Spinal cord (tissue), 10 donors: Measurements from ENCODE around the gene PDE1C. TPM values are rescaled to one million over a fixed set of nuclear protein-coding genes. Genes with fewer than 3 reads are reported as not detected.
A peak's percentile ranks its signal among the peaks of the same experiment; 100 is the strongest.

ENCODE experiments used
- DNase-seq, 6 donors: peaks; one replicate each; pipeline versions ENCODE4 v3.0.0 to v3.0.0-alpha.2; 2013 to 2015; ENCODE audit warnings: low spot score in 6 of 6, low read depth in 4 of 6
- H3K27ac ChIP-seq: one replicate; pipeline ENCODE4 v1.5.1; 2013; ENCODE audit warnings: low read depth, low read length, control low read depth
- H3K27me3 ChIP-seq: one replicate; pipeline ENCODE4 v1.6.1; 2013; ENCODE audit warnings: low read length; ENCODE audit not compliant: control insufficient read depth, insufficient read depth
- H3K36me3 ChIP-seq: one replicate; pipeline ENCODE4 v1.6.1; 2013; ENCODE audit warnings: low read length; ENCODE audit not compliant: control insufficient read depth, insufficient read depth
- H3K4me1 ChIP-seq: one replicate; pipeline ENCODE4 v1.6.1; 2013; ENCODE audit warnings: low read length; ENCODE audit not compliant: control insufficient read depth, insufficient read depth
- H3K4me3 ChIP-seq: one replicate; pipeline ENCODE4 v1.5.1; 2013; ENCODE audit warnings: low read depth, low read length, control low read depth
- H3K9me3 ChIP-seq: one replicate; pipeline ENCODE4 v1.6.1; 2013; ENCODE audit warnings: low read length; ENCODE audit not compliant: control insufficient read depth, insufficient read depth
- WGBS: methylation state at CpG from one replicate; pipeline ENCODE4 v1.1.5; 2013; ENCODE audit warnings: missing lambda C conversion rate; ENCODE audit not compliant: insufficient coverage; 5-methylcytosine and 5-hydroxymethylcytosine counted together
- polyA plus RNA-seq, 2 donors: library from polyadenylated mRNA; unstranded; fragments of 120-200 nt; gene quantifications; one replicate each; pipeline ENCODE4 v1.2.1, GENCODE V29; 2013; ENCODE audit not compliant: insufficient read length in 2 of 2
- total RNA-seq, 2 donors: library from RNA; depleted of rRNA in 1 of 2; stranded (reverse); fragments of 120-200 nt in 1 of 2; fragments of >200 nt in 1 of 2; gene quantifications; one replicate each; pipeline versions ENCODE4 v1.2.3 to v1.2.4, GENCODE V29; 2013 to 2014
- donor health status: healthy.

PDE1C gene
- total and polyA plus RNA-seq, 4 donors: 10.6 to 24.0 (median 13.8) TPM

GRCh38 chr7:31741852-31742251 is 328.4 kb downstream of the PDE1C start:
- no peak for DNase-seq
- Histone ChIP-seq H3K4me3 (no peak overlapping the region), H3K27ac (no peak overlapping the region), H3K4me1 (no peaks in the 10 kb centered on the region), H3K9me3 (no peaks in the 10 kb centered on the region), H3K27me3 (peaks cover 6% of the 10 kb centered on the region), H3K36me3 (no peaks in the 10 kb centered on the region)
- WGBS: 70% methylated on average over 4 of the region's 4 CpGs

- Histone ChIP-seq H3K27ac (no peak overlapping the region), H3K9me3 (no peaks in the 10 kb centered on the region), H3K4me1 (no peaks in the 10 kb centered on the region), H3K36me3 (no peaks in the 10 kb centered on the region), H3K27me3 (no peaks in the 10 kb centered on the region), H3K4me3 (no peak overlapping the region)
- 27% methylated on average over 5 of the region's 11 CpGs for WGBS
- DNase-seq: peak; percentile 72 to 97 (median 88)
Observed at GRCh38 chr7:31735991-31736982, 333.9 kb downstream of the PDE1C start.

GRCh38 chr7:31734456-31734855 is 335.8 kb downstream of the PDE1C start:
- Histone ChIP-seq H3K27me3 (no peaks in the 10 kb centered on the region), H3K36me3 (no peaks in the 10 kb centered on the region), H3K27ac (no peak overlapping the region), H3K4me3 (no peak overlapping the region), H3K9me3 (no peaks in the 10 kb centered on the region), H3K4me1 (no peaks in the 10 kb centered on the region)
- 70% methylated on average over 4 of the region's 5 CpGs for WGBS
- DNase-seq: peak in 1 of 6 donors; percentile 2

- Histone ChIP-seq H3K4me3 (no peak overlapping the region), H3K27me3 (no peaks in the 10 kb centered on the region), H3K9me3 (no peaks in the 10 kb centered on the region), H3K36me3 (no peaks in the 10 kb centered on the region), H3K27ac (no peak overlapping the region), H3K4me1 (no peaks in the 10 kb centered on the region)
- DNase-seq: no peak
- WGBS: 83% methylated on average over 1 of the region's 3 CpGs
Observed at GRCh38 chr7:31729195-31729804, 340.9 kb downstream of the PDE1C start.

GRCh38 chr7:31724696-31725095 is 345.5 kb downstream of the PDE1C start:
- no peaks in the 10 kb centered on the region for H3K9me3 ChIP-seq
- no peak for DNase-seq
- no peaks in the 10 kb centered on the region for H3K36me3 ChIP-seq
- H3K4me1 ChIP-seq: peaks cover 5% of the 10 kb centered on the region
- no peak overlapping the region for H3K27ac ChIP-seq
- H3K27me3 ChIP-seq: no peaks in the 10 kb centered on the region
- WGBS: 67% methylated on average over 1 of the region's 3 CpGs
- H3K4me3 ChIP-seq: no peak overlapping the region

- H3K9me3 ChIP-seq: no peaks in the 10 kb centered on the region
- H3K4me3 ChIP-seq: no peak overlapping the region
- H3K27ac ChIP-seq: no peak overlapping the region
- WGBS: 60% methylated on average over 1 of the region's 8 CpGs
- peaks cover 5% of the 10 kb centered on the region for H3K4me1 ChIP-seq
- H3K27me3 ChIP-seq: no peaks in the 10 kb centered on the region
- H3K36me3 ChIP-seq: no peaks in the 10 kb centered on the region
- peak in 2 of 6 donors; percentile 23 to 89 for DNase-seq
Observed at GRCh38 chr7:31720366-31720765, 349.8 kb downstream of the PDE1C start.

- H3K4me1 ChIP-seq: peaks cover 5% of the 10 kb centered on the region
- H3K27me3 ChIP-seq: no peaks in the 10 kb centered on the region
- no peaks in the 10 kb centered on the region for H3K36me3 ChIP-seq
- H3K9me3 ChIP-seq: no peaks in the 10 kb centered on the region
- no peak overlapping the region for H3K27ac ChIP-seq
- no CpG with 5 or more reads among the region's 1 CpG for WGBS
- DNase-seq: no peak
- H3K4me3 ChIP-seq: no peak overlapping the region
Observed at GRCh38 chr7:31716355-31716754, 353.9 kb downstream of the PDE1C start.

- no peaks in the 10 kb centered on the region for H3K36me3 ChIP-seq
- no CpG with 5 or more reads among the region's 1 CpG for WGBS
Observed at GRCh38 chr7:31710171-31710570, 360.0 kb downstream of the PDE1C start.

GRCh38 chr7:31707089-31707488 is 363.1 kb downstream of the PDE1C start:
- H3K27me3 ChIP-seq: peaks cover 4% of the 10 kb centered on the region
- WGBS: 55% methylated on average over 4 of the region's 5 CpGs
- no peak overlapping the region for H3K27ac ChIP-seq
- H3K9me3 ChIP-seq: no peaks in the 10 kb centered on the region
- no peak for DNase-seq
- no peaks in the 10 kb centered on the region for H3K36me3 ChIP-seq
- no peaks in the 10 kb centered on the region for H3K4me1 ChIP-seq
- H3K4me3 ChIP-seq: no peak overlapping the region

More at GRCh38 chr7:31710171-31710570, 360.0 kb downstream of the PDE1C start:
- peak; percentile 47 to 93 (median 74) for DNase-seq
- H3K27me3 ChIP-seq: peaks cover 4% of the 10 kb centered on the region
- H3K9me3 ChIP-seq: no peaks in the 10 kb centered on the region
- no peak overlapping the region for H3K27ac ChIP-seq
- H3K4me1 ChIP-seq: no peaks in the 10 kb centered on the region
- H3K4me3 ChIP-seq: no peak overlapping the region
